H1 (cell line): ENCODE results near the gene FADS3. TPM values are rescaled to one million over a fixed set of nuclear protein-coding genes. Genes with fewer than 3 reads are reported as not detected.

Experiments
- CTCF ChIA-PET: fragments of 300-600 bp; sonication (Branson Sonifier 250); formaldehyde crosslinking; loops from one replicate; lab custom pipeline; 2021; ENCODE audit not compliant: partially characterized antibody; lab: Charles Lee
- POLR2A ChIA-PET: fragments of 300-600 bp; sonication (Branson Sonifier 250); formaldehyde crosslinking; loops from one replicate; lab custom pipeline; 2021; ENCODE audit warnings: inconsistent platforms; ENCODE audit not compliant: partially characterized antibody; lab: Charles Lee
- DNase-seq, 2 experiments: peaks; one replicate each; pipeline versions ENCODE4 v3.0.0 to v3.0.0-alpha.2; 2010 to 2022; ENCODE audit warnings: low spot score in 2 of 2, low read depth in 1 of 2, mixed read lengths in 1 of 2
- FAIRE-seq: peaks from 2 replicates; lab custom pipeline; 2011; peaks lifted over from hg19 to GRCh38; lab: Jason Lieb, UNC
- H2AFZ ChIP-seq: 2 replicates; pipeline ENCODE4 v1.8.1; 2012; ENCODE audit warnings: low read length, inconsistent platforms
- H2AK5ac ChIP-seq: 2 replicates; pipeline ENCODE4 v1.6.1; 2013; ENCODE audit warnings: low read depth, low read length
- H2BK120ac ChIP-seq: replicated peaks from 2 replicates; pipeline ENCODE3; 2013; ENCODE audit warnings: low read depth, low read length, inconsistent platforms
- H2BK12ac ChIP-seq: 2 replicates; pipeline ENCODE4 v1.6.1; 2013; ENCODE audit warnings: low read depth, low read length
- H2BK15ac ChIP-seq: 2 replicates; pipeline ENCODE4 v1.6.1; 2013; ENCODE audit warnings: low read length
- H2BK20ac ChIP-seq: 2 replicates; pipeline ENCODE4 v1.6.1; 2013; ENCODE audit warnings: low read length
- H2BK5ac ChIP-seq: 2 replicates; pipeline ENCODE4 v1.6.1; 2013; ENCODE audit warnings: low read depth, low read length
- H3K14ac ChIP-seq: 2 replicates; pipeline ENCODE4 v1.6.1; 2013; ENCODE audit warnings: inconsistent platforms; ENCODE audit not compliant: insufficient read length
- H3K18ac ChIP-seq: 2 replicates; pipeline ENCODE4 v1.6.1; 2013; ENCODE audit warnings: low read length; ENCODE audit errors: extremely low read depth
- H3K23ac ChIP-seq: 2 replicates; pipeline ENCODE4 v1.6.1; 2013; ENCODE audit warnings: inconsistent platforms; ENCODE audit not compliant: insufficient read length
- H3K23me2 ChIP-seq: 2 replicates; pipeline ENCODE4 v1.6.1; 2013; ENCODE audit warnings: low read depth, low read length
- H3K27ac ChIP-seq: 2 replicates; pipeline ENCODE4 v1.6.1; 2011; ENCODE audit warnings: low read depth, low read length, inconsistent platforms
- H3K27me3 ChIP-seq, 4 experiments: replicated peaks in 1 of 4; 1 replicate in 1 of 4; 2 replicates in 3 of 4; pipeline versions ENCODE4 v1.6.1 to v1.8.1; 2011 to 2013; ENCODE audit warnings: low read length in 3 of 4, mild to moderate bottlenecking in 3 of 4, inconsistent platforms in 2 of 4, mixed read lengths in 2 of 4, moderate library complexity in 1 of 4; ENCODE audit not compliant: control insufficient read depth in 3 of 4, insufficient read depth in 3 of 4; ENCODE audit errors: extremely low read depth in 1 of 4
- H3K36me3 ChIP-seq, 4 experiments: 2 replicates each; pipeline versions ENCODE4 v1.6.1 to v1.8.1; 2011 to 2013; ENCODE audit warnings: mild to moderate bottlenecking in 4 of 4, low read length in 3 of 4, moderate library complexity in 2 of 4, control low read depth in 1 of 4, inconsistent platforms in 1 of 4; ENCODE audit not compliant: insufficient read depth in 4 of 4, control insufficient read depth in 2 of 4
- H3K4ac ChIP-seq: replicated peaks from 2 replicates; pipeline ENCODE3; 2013; ENCODE audit warnings: low read length, low read depth, mixed read lengths, inconsistent platforms; ENCODE audit not compliant: insufficient read length
- H3K4me1 ChIP-seq, 4 experiments: replicated peaks in 1 of 4; 1 replicate in 1 of 4; 2 replicates in 3 of 4; pipeline versions ENCODE4 v1.6.1 to v1.8.1; 2011 to 2013; ENCODE audit warnings: low read length in 3 of 4, inconsistent platforms in 2 of 4, mixed read lengths in 1 of 4; ENCODE audit not compliant: insufficient read depth in 4 of 4, control insufficient read depth in 3 of 4
- H3K4me2 ChIP-seq, 2 experiments: 2 replicates each; pipeline versions ENCODE4 v1.6.1 to v1.8.1; 2011 to 2013; ENCODE audit warnings: low read depth in 2 of 2, low read length in 2 of 2, control low read depth in 1 of 2, inconsistent platforms in 1 of 2, mild to moderate bottlenecking in 1 of 2; ENCODE audit not compliant: insufficient read depth in 1 of 2
- H3K4me3 ChIP-seq, 4 experiments: fragments of 200-600, 300-600 bp in 1 of 4; sonication (generic), shearing (Covaris generic), sonication (Bioruptor Twin) in 1 of 4; 2 replicates each; pipeline versions ENCODE4 v1.5.1 to v1.8.1; 2011 to 2016; ENCODE audit warnings: low read length in 4 of 4, low read depth in 3 of 4, control low read depth in 2 of 4, inconsistent platforms in 2 of 4, mild to moderate bottlenecking in 2 of 4, mixed read lengths in 1 of 4, moderate library complexity in 1 of 4; ENCODE audit not compliant: insufficient read depth in 2 of 4; ENCODE audit errors: extremely low read depth in 1 of 4
- H3K56ac ChIP-seq: replicated peaks from 2 replicates; pipeline ENCODE3; 2013; ENCODE audit warnings: low read depth, mild to moderate bottlenecking, mixed read lengths, low read length, inconsistent platforms; ENCODE audit not compliant: insufficient read length
- H3K79me1 ChIP-seq: 2 replicates; pipeline ENCODE4 v1.6.1; 2013; ENCODE audit warnings: low read depth, low read length, control low read depth
- H3K79me2 ChIP-seq, 2 experiments: 2 replicates each; pipeline versions ENCODE4 v1.6.1 to v1.8.1; 2012 to 2013; ENCODE audit warnings: low read length in 2 of 2, mild to moderate bottlenecking in 2 of 2, inconsistent platforms in 1 of 2; ENCODE audit not compliant: insufficient read depth in 2 of 2, control insufficient read depth in 1 of 2
- H3K9ac ChIP-seq, 4 experiments: replicated peaks in 1 of 4; 1 replicate in 1 of 4; 2 replicates in 3 of 4; pipeline versions ENCODE4 v1.6.1 to v1.8.1; 2011 to 2013; ENCODE audit warnings: low read depth in 3 of 4, low read length in 3 of 4, control low read depth in 2 of 4, mild to moderate bottlenecking in 2 of 4, moderate library complexity in 2 of 4, inconsistent platforms in 1 of 4; ENCODE audit errors: extremely low read depth in 1 of 4
- H3K9me3 ChIP-seq, 2 experiments: 2 replicates each; pipeline versions ENCODE4 v1.6.1 to v1.8.1; 2012 to 2013; ENCODE audit warnings: mild to moderate bottlenecking in 2 of 2, moderate library complexity in 2 of 2, control low read depth in 1 of 2, inconsistent platforms in 1 of 2, low read depth in 1 of 2, low read length in 1 of 2, mixed read lengths in 1 of 2; ENCODE audit not compliant: insufficient read depth in 2 of 2
- H4K20me1 ChIP-seq, 2 experiments: replicated peaks in 1 of 2; 2 replicates each; pipeline versions ENCODE3 to v1.8.1; 2011 to 2013; ENCODE audit warnings: inconsistent platforms in 2 of 2, low read length in 2 of 2, mild to moderate bottlenecking in 1 of 2; ENCODE audit not compliant: insufficient read depth in 2 of 2, control insufficient read depth in 1 of 2
- H4K5ac ChIP-seq: 2 replicates; pipeline ENCODE4 v1.6.1; 2013; ENCODE audit warnings: low read length, low read depth, mixed read lengths, inconsistent platforms; ENCODE audit not compliant: insufficient read length
- H4K8ac ChIP-seq: 2 replicates; pipeline ENCODE4 v1.8.0; 2013; ENCODE audit warnings: mild to moderate bottlenecking, moderate library complexity, low read length, inconsistent platforms; ENCODE audit not compliant: insufficient read depth; ENCODE audit errors: extremely low read depth
- H4K91ac ChIP-seq: replicated peaks from 2 replicates; pipeline ENCODE3; 2013; ENCODE audit warnings: low read length, mixed read lengths, inconsistent platforms; ENCODE audit not compliant: insufficient read length
- CBX8 ChIP-seq: fragments of 300-800, 300-1000 bp; sonication (generic); IDR thresholded peaks from 2 replicates; pipeline ENCODE4 v1.7.1; 2016; ENCODE audit warnings: low read depth, low read length, borderline replicate concordance
- CHD1 ChIP-seq: IDR thresholded peaks from 2 replicates; pipeline ENCODE4 v1.6.1; 2012; ENCODE audit warnings: low read depth, low read length, improper control_type of control experiment
- CREB1 ChIP-seq: IDR thresholded peaks from 2 replicates; pipeline ENCODE4 v1.6.1; 2012; ENCODE audit warnings: inconsistent platforms
- CTBP2 ChIP-seq: IDR thresholded peaks from 2 replicates; pipeline ENCODE4 v1.7.0; 2011; ENCODE audit warnings: borderline replicate concordance, mild to moderate bottlenecking, moderate library complexity, mixed read lengths, low read length; ENCODE audit not compliant: insufficient read depth, insufficient read length
- FOSL1 ChIP-seq: IDR thresholded peaks from 2 replicates; pipeline ENCODE4 v1.6.1; 2011; ENCODE audit warnings: mild to moderate bottlenecking, low read depth, low read length, moderate library complexity; ENCODE audit not compliant: insufficient read depth
- NANOG ChIP-seq: IDR thresholded peaks from 2 replicates; pipeline ENCODE4 v1.6.1; 2011; ENCODE audit warnings: low read length, low read depth, mild to moderate bottlenecking, inconsistent platforms; ENCODE audit not compliant: insufficient read depth, poor library complexity, severe bottlenecking
- PHF8 ChIP-seq: fragments of 200-600 bp; sonication (generic); conservative IDR thresholded peaks from 2 replicates; pipeline ENCODE4 v1.7.1; 2012; ENCODE audit warnings: low read depth, mild to moderate bottlenecking, inconsistent platforms, low read length, moderate library complexity
- RAD21 ChIP-seq, 2 experiments: IDR thresholded peaks in 1 of 2; conservative IDR thresholded peaks in 1 of 2; 2 replicates each; pipeline ENCODE4 v1.6.1; 2011; ENCODE audit warnings: low read depth in 2 of 2, low read length in 2 of 2, improper control_type of control experiment in 1 of 2, inconsistent platforms in 1 of 2, mild to moderate bottlenecking in 1 of 2, moderate library complexity in 1 of 2
- RNF2 ChIP-seq: fragments of 200-900, 300-1000 bp; sonication (generic); IDR thresholded peaks from 2 replicates; pipeline ENCODE4 v1.7.1; 2016; ENCODE audit warnings: borderline replicate concordance, low read depth, mild to moderate bottlenecking, antibody characterized with exemption, low read length; ENCODE audit not compliant: poor library complexity, severe bottlenecking; ENCODE audit errors: missing control alignments
- TCF12 ChIP-seq: IDR thresholded peaks from 2 replicates; pipeline ENCODE4 v1.6.1; 2011; ENCODE audit warnings: low read depth, mild to moderate bottlenecking, low read length
- USF2 ChIP-seq: IDR thresholded peaks from 2 replicates; pipeline ENCODE4 v1.6.1; 2011; ENCODE audit warnings: low read length, improper control_type of control experiment
- WGBS, 2 experiments: shearing (Covaris generic) in 1 of 2; methylation state at CpG; one replicate each; pipeline versions ENCODE4 v1.1.6 to v1.1.7; 2013 to 2015; ENCODE audit warnings: low lambda C conversion rate in 2 of 2, mixed read lengths in 2 of 2, inconsistent platforms in 1 of 2, low coverage in 1 of 2, missing lambda C conversion rate in 1 of 2; ENCODE audit not compliant: insufficient replicate concordance in 2 of 2, insufficient coverage in 1 of 2, insufficient read length in 1 of 2; ENCODE audit errors: extremely low coverage in 1 of 2, missing lambda C conversion rate in 1 of 2; 5-methylcytosine and 5-hydroxymethylcytosine counted together
- polyA plus RNA-seq, 7 experiments: library from polyadenylated mRNA; depleted of rRNA in 3 of 7; stranded (reverse) in 5 of 7; unstranded in 2 of 7; fragments of >200 nt in 5 of 7; fragments of 200-250 nt in 2 of 7; gene quantifications; 1 replicate in 5 of 7; 2 replicates in 1 of 7; 4 replicates in 1 of 7; pipeline versions ENCODE4 v1.2.1 to v1.2.3, GENCODE V29; 2011 to 2013; ENCODE audit warnings: missing spikeins in 2 of 7, mixed read lengths in 2 of 7
- total RNA-seq: library from RNA; stranded (reverse); fragmentation: NEBNext Ultra II Directional; extraction: Animal tissue kit (Norgen Biotek cat#: 25700); gene quantifications from 2 replicates; pipeline ENCODE4 v1.2.1, GENCODE V29; 2021

The FADS3 gene
- total and polyA plus RNA-seq, 2 of the 8 experiments (the other 6 are each of a cell fraction or from before 2014, with no cell fraction given) = 43.8 to 76.3 TPM

GRCh38 chr11:61840371-61840770 lies 51.0 kb downstream of the FADS3 start:
- no peak overlapping the region for H2BK15ac ChIP-seq
- no peak overlapping the region for H3K27ac ChIP-seq
- peaks cover 7% of the 10 kb centered on the region; the same call in 1 of the 2 replicates for H3K79me1 ChIP-seq
- no peak overlapping the region for H3K23ac ChIP-seq
- H3K9me3 ChIP-seq = no peaks in the 10 kb centered on the region
- no peak overlapping the region for H3K4me2 ChIP-seq
- no peak overlapping the region for H4K91ac ChIP-seq
- H2BK12ac ChIP-seq = no peak overlapping the region
- H2AFZ ChIP-seq = no peak overlapping the region
- no peak overlapping the region for H2BK120ac ChIP-seq
- no peaks in the 10 kb centered on the region; a peak in 1 of 7 replicates for H3K27me3 ChIP-seq
- no peaks in the 10 kb centered on the region; a peak in 1 of 7 replicates for H3K4me1 ChIP-seq
- 91% methylated on average over 7 of the region's 7 CpGs; no CpG with 5 or more reads in 1 of the 2 experiments for WGBS, 2 experiments
- no peak overlapping the region for H2BK5ac ChIP-seq
- H3K18ac ChIP-seq = no peak overlapping the region
- H3K4ac ChIP-seq = no peak overlapping the region
- DNase-seq = no peak
- H4K8ac ChIP-seq = no peak overlapping the region
- H2AK5ac ChIP-seq = no peak overlapping the region
- H3K56ac ChIP-seq = no peak overlapping the region
- peaks cover 0 to 26% of the 10 kb centered on the region in 2 experiments; a peak in 2 of 4 replicates for H3K79me2 ChIP-seq
- no peaks in the 10 kb centered on the region for H3K23me2 ChIP-seq
- no peak overlapping the region for H3K14ac ChIP-seq
- no peak overlapping the region for H3K4me3 ChIP-seq
- ChIA-PET POLR2A (interaction anchor here (0.8 to 3.0 kb wide), 4 partner anchors 9 to 48 kb away, joined by 3 to 16 read pairs (median 6); partner anchors contain the start of genes FADS2, FEN1 and TMEM258), CTCF (interaction anchor here (1.1 to 1.2 kb wide), 2 partner anchors 11 to 40 kb away, joined by 3 read pairs; no protein-coding TSS in a partner anchor)
- no peak overlapping the region for H4K5ac ChIP-seq
- no peak overlapping the region for H3K9ac ChIP-seq
- peaks cover 7 to 24% of the 10 kb centered on the region in 2 experiments for H4K20me1 ChIP-seq
- no peak for FAIRE-seq
- no peak overlapping the region for H2BK20ac ChIP-seq
- peaks cover 32 to 80% (median 61%) of the 10 kb centered on the region in 4 experiments for H3K36me3 ChIP-seq
- TF ChIP-seq RNF2 (no peak), CTBP2 (no peak), PHF8 (no peak), NANOG (no peak), CREB1 (no peak), FOSL1 (no peak), CHD1 (no peak), TCF12 (no peak), USF2 (no peak), RAD21 (IDR thresholded peaks at IDR 0.05 in 1 of 2, conservative IDR thresholded peaks at IDR 0.05 in 1 of 2; ENCODE audit: low read depth in 2 of 2, low read length in 2 of 2) (no peak), CBX8 (no peak)
